GM12865 (cell line): Measurements from ENCODE around the gene DNMBP.
"Not testable (repeated sequence)": the region's sequence is repeated elsewhere in the genome, so short reads cannot be mapped to it uniquely, and the experiment has no call there.

ENCODE experiments used
- DNase-seq: peaks from one replicate; pipeline ENCODE4 v3.0.0; 2010; ENCODE audit warnings: low read depth
- H3K4me3 ChIP-seq: 2 replicates; pipeline ENCODE4 v1.5.1; 2011; ENCODE audit warnings: mild to moderate bottlenecking, low read depth, low read length, control low read depth
- TF ChIP-seq, protein P1 (sequence below): IDR thresholded peaks from 2 replicates; pipeline ENCODE4 v1.5.1; 2011; ENCODE audit warnings: low read length, control low read depth, low read depth, inconsistent platforms; ENCODE audit not compliant: insufficient read depth; ENCODE audit errors: missing control alignments

Gene DNMBP

DNA sequence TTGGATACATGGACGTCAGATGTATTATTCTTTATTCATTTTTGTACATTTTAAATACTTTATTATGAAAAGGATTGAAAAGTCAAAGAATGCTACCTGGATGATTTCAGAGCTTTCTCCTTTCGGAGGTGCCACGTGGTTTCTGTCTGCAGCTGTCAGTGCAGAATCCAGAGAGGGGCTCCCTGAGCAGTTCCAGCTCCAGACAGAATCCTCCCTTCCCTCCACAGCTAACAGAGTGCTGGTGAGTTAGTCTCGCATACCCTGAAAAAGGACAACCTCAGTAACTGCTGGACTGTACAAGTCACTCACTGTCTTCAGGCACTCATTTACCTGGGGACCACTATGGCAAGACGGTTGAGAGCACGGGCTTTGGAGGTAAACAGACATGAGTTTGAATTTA is 10.9 kb downstream of the DNMBP start:
- TF ChIP-seq, protein P1, sequence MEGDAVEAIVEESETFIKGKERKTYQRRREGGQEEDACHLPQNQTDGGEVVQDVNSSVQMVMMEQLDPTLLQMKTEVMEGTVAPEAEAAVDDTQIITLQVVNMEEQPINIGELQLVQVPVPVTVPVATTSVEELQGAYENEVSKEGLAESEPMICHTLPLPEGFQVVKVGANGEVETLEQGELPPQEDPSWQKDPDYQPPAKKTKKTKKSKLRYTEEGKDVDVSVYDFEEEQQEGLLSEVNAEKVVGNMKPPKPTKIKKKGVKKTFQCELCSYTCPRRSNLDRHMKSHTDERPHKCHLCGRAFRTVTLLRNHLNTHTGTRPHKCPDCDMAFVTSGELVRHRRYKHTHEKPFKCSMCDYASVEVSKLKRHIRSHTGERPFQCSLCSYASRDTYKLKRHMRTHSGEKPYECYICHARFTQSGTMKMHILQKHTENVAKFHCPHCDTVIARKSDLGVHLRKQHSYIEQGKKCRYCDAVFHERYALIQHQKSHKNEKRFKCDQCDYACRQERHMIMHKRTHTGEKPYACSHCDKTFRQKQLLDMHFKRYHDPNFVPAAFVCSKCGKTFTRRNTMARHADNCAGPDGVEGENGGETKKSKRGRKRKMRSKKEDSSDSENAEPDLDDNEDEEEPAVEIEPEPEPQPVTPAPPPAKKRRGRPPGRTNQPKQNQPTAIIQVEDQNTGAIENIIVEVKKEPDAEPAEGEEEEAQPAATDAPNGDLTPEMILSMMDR = no peak
- no peak for DNase-seq
- no peak overlapping the region for H3K4me3 ChIP-seq

DNA sequence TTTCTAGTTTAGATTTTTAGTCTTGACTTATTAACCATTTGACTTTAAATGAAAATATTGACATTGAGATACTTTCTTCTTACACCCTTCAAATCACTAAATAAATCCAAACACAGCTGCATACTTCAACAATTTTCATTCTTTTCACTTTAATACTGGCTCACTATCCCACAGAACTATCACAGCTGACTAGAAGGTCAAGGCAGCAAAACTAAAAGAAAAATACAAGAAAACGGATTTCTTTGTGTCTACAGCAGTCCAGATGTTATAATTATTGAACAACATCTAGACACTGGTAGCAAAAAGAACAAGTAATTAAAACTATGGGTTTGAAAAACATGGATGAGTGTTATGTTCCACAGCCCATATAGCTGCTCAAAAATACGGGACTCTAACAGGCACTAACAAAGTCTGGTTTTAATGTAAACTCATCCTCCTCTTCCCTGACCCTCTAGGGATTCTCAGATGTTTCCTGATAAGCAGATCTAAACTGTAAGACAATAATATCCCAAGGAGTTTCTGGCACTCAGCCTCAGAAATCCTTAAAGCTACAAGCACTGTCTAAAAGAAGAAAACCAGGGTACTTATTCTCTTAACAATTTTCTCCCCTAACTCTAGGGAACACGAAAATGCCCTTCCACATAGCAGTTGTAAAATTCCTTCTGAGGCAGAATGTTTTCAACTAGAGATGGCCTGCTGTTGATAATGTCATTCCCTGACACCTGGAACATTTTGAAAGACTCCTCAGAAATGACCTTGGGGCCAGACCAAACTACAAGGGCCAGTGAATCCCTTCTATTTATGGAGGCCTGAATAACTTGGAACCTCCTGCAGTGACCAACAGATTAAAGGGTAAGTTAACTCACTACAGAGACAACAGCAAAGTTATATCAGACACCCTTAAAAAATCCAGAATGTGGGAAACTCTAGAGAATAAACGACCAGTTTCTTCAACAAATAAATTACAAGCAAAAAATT is 12.8 kb downstream of the DNMBP start:
- no peak for DNase-seq
- TF ChIP-seq, protein P1 = no peak
- H3K4me3 ChIP-seq = no peak overlapping the region

DNA sequence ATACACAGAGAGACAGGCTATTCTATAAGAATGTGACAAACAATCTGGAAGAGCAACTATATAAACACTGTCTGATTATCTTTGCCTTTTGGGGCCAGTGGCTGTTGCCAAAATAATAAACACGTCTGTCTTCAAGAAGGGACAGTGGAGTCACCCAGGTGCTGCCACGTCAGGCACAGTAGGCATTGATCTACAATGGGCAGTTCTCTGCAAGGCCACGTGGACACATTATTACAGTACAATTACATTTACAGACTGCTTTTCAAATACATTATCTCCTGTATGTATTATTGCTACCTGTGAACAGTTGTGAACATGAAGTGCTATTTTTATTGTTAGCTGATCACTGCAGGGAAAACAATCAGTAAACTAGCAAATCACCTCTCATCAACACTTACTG is 14.0 kb downstream of the DNMBP start:
- no peak for DNase-seq
- H3K4me3 ChIP-seq = no peak overlapping the region
- TF ChIP-seq, protein P1 = no peak

DNA sequence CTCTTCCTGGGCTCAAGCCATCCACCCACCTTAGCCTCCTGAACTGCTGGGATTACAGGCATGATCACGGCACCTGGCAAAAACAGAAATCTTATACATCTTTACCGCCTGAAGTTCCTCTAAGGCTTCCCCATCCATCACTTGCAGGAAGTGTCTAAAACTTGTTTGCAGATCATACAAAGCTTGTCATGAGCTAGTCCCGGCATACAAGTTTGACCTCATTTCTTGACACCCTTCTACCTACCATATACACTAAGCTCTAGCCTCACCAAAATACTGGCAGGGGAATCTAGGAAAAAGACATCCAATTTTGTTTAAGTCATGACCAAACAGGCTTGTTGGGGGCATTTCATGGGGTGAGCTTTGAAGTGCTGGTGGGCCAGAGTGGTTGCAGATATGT is 14.5 kb downstream of the DNMBP start:
- TF ChIP-seq, protein P1 = no peak

DNA sequence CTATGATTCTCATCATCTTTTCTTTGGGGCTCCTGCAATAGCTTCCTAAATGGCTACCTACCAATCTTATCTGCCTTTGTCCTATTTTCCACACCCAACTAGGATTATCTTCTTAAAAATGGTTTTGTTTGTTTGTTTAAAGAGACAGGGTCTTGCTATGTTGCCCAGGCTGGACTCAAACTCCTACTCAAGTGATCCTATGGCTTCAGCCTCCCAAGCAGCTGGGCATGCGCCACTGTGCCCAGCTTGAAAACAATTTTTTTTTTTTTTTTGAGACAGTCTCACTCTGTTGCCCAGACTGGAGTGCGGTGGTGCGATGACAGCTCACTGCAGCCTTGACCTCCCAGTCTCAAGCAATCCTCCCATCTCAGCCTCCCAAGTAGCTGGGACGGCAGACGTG is 14.9 kb downstream of the DNMBP start:
- DNase-seq = no peak
- TF ChIP-seq, protein P1 = no peak
- no peak overlapping the region for H3K4me3 ChIP-seq

More for the DNA sequence above, 14.5 kb downstream of the DNMBP start:
- no peak overlapping the region for H3K4me3 ChIP-seq
- DNase-seq = no peak

DNA sequence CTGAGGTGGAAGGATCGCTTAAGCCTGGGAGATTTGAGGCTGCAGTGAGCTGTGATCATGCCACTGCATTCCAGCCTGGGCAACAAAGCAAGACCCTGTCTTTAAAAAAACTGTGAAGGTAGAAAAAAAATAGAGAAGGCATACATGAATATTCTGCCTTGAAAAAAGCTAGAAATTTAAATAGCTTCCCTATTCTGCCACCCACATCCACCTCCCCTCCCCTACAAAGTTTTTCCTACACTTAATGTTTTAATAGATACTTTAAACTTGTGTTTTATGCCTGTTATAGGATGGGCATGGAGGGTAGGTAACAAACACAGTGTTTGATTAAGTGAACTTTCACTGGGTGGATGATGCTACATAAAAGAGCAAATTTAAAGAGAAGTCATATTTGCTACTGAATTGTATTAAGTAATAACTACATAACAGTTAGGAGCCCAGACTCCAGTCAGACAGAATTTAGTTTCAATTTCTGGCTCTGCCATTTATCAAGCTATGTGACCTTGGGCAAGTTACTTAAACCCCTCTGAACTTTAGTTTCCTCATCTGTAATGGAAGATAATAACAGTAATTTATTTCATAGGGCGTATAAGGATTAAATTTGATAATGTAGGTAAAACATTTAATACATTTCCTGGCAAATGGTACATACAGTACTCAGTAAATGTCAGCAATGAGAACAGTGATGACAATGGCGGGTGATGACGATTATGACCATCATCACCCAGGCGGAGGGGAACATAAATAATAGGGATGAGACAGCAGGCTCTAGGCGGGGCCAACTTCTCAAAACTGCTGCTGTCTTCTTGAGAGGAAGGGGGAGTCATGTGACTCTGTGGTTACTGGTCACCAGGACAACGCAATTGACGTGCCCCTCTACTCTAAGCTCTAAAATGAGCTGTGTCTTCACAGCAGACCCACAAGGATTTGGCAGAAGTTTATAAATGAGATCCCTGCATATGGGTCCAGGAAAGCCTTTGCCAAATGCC is 15.8 kb downstream of the DNMBP start:
- DNase-seq = peak; percentile 81
- H3K4me3 ChIP-seq = no peak overlapping the region
- TF ChIP-seq, protein P1 = no peak

DNA sequence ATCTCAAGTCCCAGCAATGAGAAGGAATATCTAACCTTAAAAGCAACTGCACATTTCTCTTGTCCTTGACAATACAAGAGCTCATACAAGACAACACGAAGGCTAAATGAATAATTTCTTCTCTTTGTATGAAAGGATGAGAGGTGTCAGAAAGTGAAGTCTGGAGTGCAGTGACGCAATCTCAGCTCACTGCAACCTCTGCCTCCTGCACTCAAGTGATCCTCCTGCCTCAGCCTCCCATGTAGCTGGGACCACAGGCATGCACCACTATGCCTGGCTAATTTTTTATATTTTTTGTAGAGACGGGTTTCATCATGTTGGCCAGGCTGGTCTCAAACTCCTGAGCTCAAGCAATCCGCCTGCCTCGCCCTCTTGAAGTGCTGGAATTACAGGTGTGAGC is 24.1 kb downstream of the DNMBP start:
- not testable (repeated sequence) for H3K4me3 ChIP-seq, DNase-seq
